ENCODE results near the gene GSTM2. TPM values are rescaled to one million over a fixed set of nuclear protein-coding genes. Genes with fewer than 3 reads are reported as not detected.

GSTM2 gene
- total and polyA plus RNA-seq, 2 donors (not counting 3 experiments of a cell fraction or from before 2014, with no cell fraction given) = 21.5 to 23.6 TPM

- no peak overlapping the region for H2AFZ ChIP-seq (ENCODE audit: low read depth, low read length)
- no peak overlapping the region for H3K4me3 ChIP-seq (replicated peaks in 1 of 3; ENCODE audit: insufficient read depth in 1 of 3, low read depth in 1 of 3, low read length in 3 of 3)
- H3K27me3 ChIP-seq (ENCODE audit: control insufficient read depth in 2 of 2, insufficient read depth in 2 of 2, low read length in 2 of 2) = no peaks in the 10 kb centered on the region
- H3K4me1 ChIP-seq (ENCODE audit: control insufficient read depth, extremely low read depth, insufficient read depth, low read length) = peaks cover 8% of the 10 kb centered on the region
- no peak for DNase-seq (ENCODE audit: low read depth, low spot score)
- H3K9me1 ChIP-seq (replicated peaks; ENCODE audit: control insufficient read depth, extremely low read depth, insufficient read depth, low read length) = no peaks in the 10 kb centered on the region
- dilution Hi-C loops (cut with MboI; ENCODE audit: extremely low pct_ligation_motif_present, low sequenced_read_pairs) = no loop called here
- FAIRE-seq = no peak
- H4K20me1 ChIP-seq (replicated peaks; ENCODE audit: control insufficient read depth, extremely low read depth, insufficient read depth, low read length) = no peaks in the 10 kb centered on the region
- no peaks in the 10 kb centered on the region for H3K9me3 ChIP-seq (replicated peaks; ENCODE audit: control insufficient read depth, insufficient read depth, low read length)
- H3K27ac ChIP-seq (ENCODE audit: insufficient read depth, low read depth, low read length) = no peak overlapping the region
- TF ChIP-seq MYC (IDR thresholded peaks at IDR 0.05; ENCODE audit: low read depth, low read length) (no peak), CTCF (IDR thresholded peaks at IDR 0.05; ENCODE audit: extremely low read depth in 1 of 2, insufficient read depth in 1 of 2, low read depth in 1 of 2, low read length in 2 of 2) (no peak), POLR2AphosphoS5 (IDR thresholded peaks at IDR 0.05; ENCODE audit: insufficient read depth, low read depth, low read length) (no peak), JUN (IDR thresholded peaks at IDR 0.05; ENCODE audit: borderline replicate concordance, insufficient read depth, insufficient read length, low read depth) (no peak), EZH2 (IDR thresholded peaks at IDR 0.05; ENCODE audit: borderline replicate concordance, low read depth, low read length, severe bottlenecking) (no peak), GATA2 (IDR thresholded peaks at IDR 0.05; ENCODE audit: insufficient read depth, insufficient read length, low read depth, low read length) (no peak), FOS (IDR thresholded peaks at IDR 0.05; ENCODE audit: borderline replicate concordance, insufficient read depth, low read length) (no peak), MAX (IDR thresholded peaks at IDR 0.05; ENCODE audit: insufficient read depth, insufficient read length) (no peak), POLR2A (IDR thresholded peaks at IDR 0.05; ENCODE audit: low read depth, low read length) (no peak)
- peaks cover 43% of the 10 kb centered on the region for H3K79me2 ChIP-seq (ENCODE audit: control insufficient read depth, insufficient read depth, low read length)
- H3K36me3 ChIP-seq (ENCODE audit: control insufficient read depth in 2 of 2, extremely low read depth in 1 of 2, insufficient read depth in 2 of 2, low read length in 2 of 2) = peaks cover 4 to 35% of the 10 kb centered on the region in 2 experiments
- intact Hi-C loops (cut with micrococcal nuclease) = no loop called here
- H3K9ac ChIP-seq (replicated peaks; ENCODE audit: extremely low read depth, insufficient read depth, low read length) = no peak overlapping the region
- ChIA-PET POLR2A (no interaction called here), CTCF (interaction anchor here (1.8 to 3.3 kb wide), 3 partner anchors 9 to 80 kb away, joined by 4 to 23 read pairs (median 8); partner anchors contain the start of gene GNAI3)
- BruUV-seq (replicated peaks) = no TSS peak
- no peak overlapping the region for H3K4me2 ChIP-seq (ENCODE audit: insufficient read depth, low read length)
These were observed 42.0 kb upstream of the GSTM2 start for GRCh38 chr1:109625601-109626560.
